Mucosa of descending colon (tissue), 3 donors: Measurements from ENCODE around the gene ABCB1. TPM values are rescaled to one million over a fixed set of nuclear protein-coding genes. Genes with fewer than 3 reads are reported as not detected.

Source experiments
- ATAC-seq: fragments of 200-7000 bp; cut with Tn5 transposase; one replicate; pipeline ENCODE4 v1.9.1; 2020; ENCODE audit warnings: mild to moderate bottlenecking, moderate library complexity
- DNase-seq, 3 donors: peaks; one replicate each; pipeline ENCODE4 v3.0.0-alpha.2; 2020
- H3K36me3 ChIP-seq: fragments of 200-600 bp; one replicate; pipeline ENCODE4 v1.8.0; 2021; ENCODE audit warnings: low read depth, mild to moderate bottlenecking
- H3K4me1 ChIP-seq: fragments of 200-600 bp; one replicate; pipeline ENCODE4 v1.8.0; 2021; ENCODE audit warnings: low read depth, mild to moderate bottlenecking
- H3K4me3 ChIP-seq: fragments of 200-600 bp; one replicate; pipeline ENCODE4 v1.8.0; 2021; ENCODE audit warnings: mild to moderate bottlenecking
- H3K9me3 ChIP-seq: fragments of 200-600 bp; one replicate; pipeline ENCODE4 v1.8.0; 2021; ENCODE audit warnings: mild to moderate bottlenecking
- CTCF ChIP-seq: fragments of 200-600 bp; IDR thresholded peaks from one replicate; pipeline ENCODE4 v1.8.0; 2022; ENCODE audit warnings: antibody characterized with exemption, mild to moderate bottlenecking
- intact Hi-C, 2 donors: fragments of 100-400 bp; cut with DNase I in 1 of 2; cut with micrococcal nuclease in 1 of 2; formaldehyde crosslinking; loops; one replicate each; pipeline versions ENCODE4 v1.11.0 to v1.11.1; 2022; cut with DNase I, micrococcal nuclease
- total RNA-seq, 3 donors: library from RNA; stranded (reverse); fragmentation: NEBNext Ultra II Directional in 2 of 3; extraction: Animal tissue kit (Norgen Biotek cat#: 25700) in 2 of 3; gene quantifications; one replicate each; pipeline versions ENCODE4 v1.2.1 to v1.2.4, GENCODE V29; 2021 to 2023
- donor health status: DM: no; HTN: no; CAD: no; lungs with moderate emphysema.
- donor health status: DM: no; HTN: no; CAD: no.
- donor health status: DM: no; HTN: yes; CAD: no.

Gene ABCB1
- total RNA-seq, 3 donors from 2014 or later, result 76.5 to 226 (median 90.6) TPM

- Histone ChIP-seq H3K4me3 (no peak overlapping the region), H3K36me3 (no peaks in the 10 kb centered on the region), H3K9me3 (no peaks in the 10 kb centered on the region), H3K4me1 (no peaks in the 10 kb centered on the region)
- ATAC-seq (no peak), DNase-seq (no peak)
- intact Hi-C loops, result no loop called here
- no peak for TF ChIP-seq CTCF
These were observed 103.2 kb downstream of the ABCB1 start for GRCh38 chr7:87497482-87497881.

- ATAC-seq, result no peak
These were observed 105.3 kb downstream of the ABCB1 start for GRCh38 chr7:87495366-87495765.

DNA sequence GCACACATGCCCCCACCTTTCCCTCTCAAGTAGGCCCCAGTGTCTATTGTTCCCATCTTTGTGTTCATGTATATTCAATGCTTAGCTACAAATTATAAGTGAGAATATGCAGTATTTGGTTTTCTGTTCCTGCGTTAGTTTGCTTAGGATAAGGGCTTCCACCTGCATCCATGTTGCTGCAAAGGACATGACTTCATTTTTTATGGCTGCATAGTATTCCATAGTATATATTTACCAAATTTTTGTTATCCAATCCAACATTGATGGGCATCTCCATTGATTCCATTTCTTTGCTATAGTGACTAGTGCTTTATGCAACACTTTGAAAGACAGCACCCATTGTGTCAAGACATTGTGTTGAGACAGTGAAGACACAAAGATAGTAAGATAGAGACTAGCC is 106.2 kb downstream of the ABCB1 start:
- ATAC-seq (no peak), DNase-seq (no peak)
- H3K4me3 ChIP-seq, result no peak overlapping the region
- no peaks in the 10 kb centered on the region for H3K9me3 ChIP-seq
- intact Hi-C loops, result no loop called here
- no peaks in the 10 kb centered on the region for H3K4me1 ChIP-seq
- TF ChIP-seq CTCF, result no peak
- no peaks in the 10 kb centered on the region for H3K36me3 ChIP-seq

More at GRCh38 chr7:87495366-87495765, 105.3 kb downstream of the ABCB1 start:
- no peak for DNase-seq
- no peak for TF ChIP-seq CTCF
- no peak overlapping the region for H3K4me3 ChIP-seq
- intact Hi-C loops, result no loop called here
- no peaks in the 10 kb centered on the region for H3K9me3 ChIP-seq
- H3K36me3 ChIP-seq, result no peaks in the 10 kb centered on the region
- no peaks in the 10 kb centered on the region for H3K4me1 ChIP-seq

DNA sequence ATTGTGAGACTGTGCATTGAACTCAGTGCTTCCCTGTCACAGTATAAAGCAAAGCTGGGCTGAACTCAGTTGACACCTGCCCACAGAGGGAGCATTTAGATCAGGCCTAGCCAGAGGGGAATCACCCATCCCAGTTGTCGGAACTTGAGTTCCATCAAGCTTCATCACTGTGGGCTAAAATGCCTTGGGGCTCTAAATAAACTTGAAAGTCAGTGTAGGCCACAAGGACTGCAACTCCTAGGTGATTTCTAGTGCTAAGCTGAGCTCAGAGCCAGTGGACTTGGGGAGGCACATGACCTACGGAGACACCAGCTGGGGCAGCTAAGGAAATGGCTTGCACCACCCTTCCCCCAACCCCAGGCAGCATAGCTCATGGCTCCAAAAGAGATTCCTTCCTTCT is 117.6 kb downstream of the ABCB1 start:
- Histone ChIP-seq H3K9me3 (no peaks in the 10 kb centered on the region), H3K4me3 (no peak overlapping the region), H3K36me3 (no peaks in the 10 kb centered on the region), H3K4me1 (no peaks in the 10 kb centered on the region)
- intact Hi-C loops, result no loop called here
- no peak for TF ChIP-seq CTCF
- no peak for DNase-seq
- no peak for ATAC-seq

DNA sequence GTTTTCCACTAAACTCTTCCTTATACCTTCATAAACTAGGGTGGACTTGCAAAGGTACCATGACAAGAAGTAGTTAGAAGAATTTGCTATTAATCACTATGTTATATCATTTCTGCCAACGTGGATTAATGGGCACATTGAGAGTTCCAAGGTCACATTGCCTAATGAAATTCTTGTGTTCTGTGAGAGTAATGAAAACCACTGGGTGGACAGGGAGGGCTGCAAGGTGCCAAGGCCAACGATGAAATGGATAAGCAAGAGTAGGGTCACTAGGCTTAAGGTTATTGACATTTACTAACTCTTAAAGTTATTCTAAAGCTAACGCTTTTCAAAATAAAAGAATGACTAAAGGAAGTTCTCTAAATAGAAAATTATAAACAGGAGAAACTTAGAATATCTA is 118.6 kb downstream of the ABCB1 start:
- no peak overlapping the region for H3K4me3 ChIP-seq
- TF ChIP-seq CTCF, result no peak
- no peaks in the 10 kb centered on the region for H3K4me1 ChIP-seq
- no peaks in the 10 kb centered on the region for H3K9me3 ChIP-seq
- DNase-seq, result no peak
- no peak for ATAC-seq
- no peaks in the 10 kb centered on the region for H3K36me3 ChIP-seq
- intact Hi-C loops, result no loop called here

- intact Hi-C loops, result no loop called here
- DNase-seq, result no peak
- Histone ChIP-seq H3K36me3 (no peaks in the 10 kb centered on the region), H3K4me1 (peaks cover 1% of the 10 kb centered on the region), H3K4me3 (no peak overlapping the region), H3K9me3 (no peaks in the 10 kb centered on the region)
- TF ChIP-seq CTCF, result no peak
- no peak for ATAC-seq
These were observed 120.3 kb downstream of the ABCB1 start for GRCh38 chr7:87480386-87480785.
